ENCODE data around the gene COL4A3.

DNA sequence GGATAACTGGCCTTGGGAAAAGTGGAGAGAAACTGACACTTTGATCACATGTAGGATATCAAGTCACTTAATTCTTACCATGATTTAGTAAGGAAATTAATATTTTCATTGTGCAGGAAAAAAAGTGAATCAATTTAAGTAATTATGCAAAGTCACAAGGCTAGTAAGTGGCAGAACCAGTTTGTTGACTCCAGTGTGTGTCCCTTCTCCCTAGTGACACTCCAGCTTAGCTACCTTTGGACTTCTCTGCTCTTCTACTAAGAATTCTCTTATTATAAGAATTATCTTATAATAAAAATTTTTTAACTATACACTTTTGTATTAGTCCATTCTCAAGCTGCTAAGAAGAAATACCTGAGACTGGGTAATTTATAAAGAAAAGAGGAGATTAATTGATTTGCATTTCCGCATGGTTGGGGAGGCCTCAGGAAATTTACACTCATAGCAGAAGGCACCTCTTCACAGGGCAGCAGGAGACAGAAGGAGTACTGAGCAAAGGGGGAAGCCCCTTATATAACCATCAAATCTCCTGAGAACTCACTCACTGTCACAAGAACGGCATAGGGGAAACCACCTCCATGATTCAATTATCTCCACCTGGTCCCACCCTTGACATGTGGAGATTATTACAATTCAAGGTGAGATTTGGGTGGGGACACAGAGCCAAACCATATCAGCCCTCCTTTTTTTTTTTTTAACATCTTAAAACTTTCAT lies 14.0 kb upstream of the COL4A3 start:
- TF ChIP-seq CTCF (IDR thresholded peaks at IDR 0.05; ENCODE audit: borderline replicate concordance, extremely low read depth, low read length, poor library complexity, severe bottlenecking) (no peak), EZH2 (IDR thresholded peaks at IDR 0.05; ENCODE audit: borderline replicate concordance, low read depth, low read length, severe bottlenecking) (no peak)

Measured in DND-41 (cell line).